ENCODE data around the gene ZCCHC4.
A peak's percentile ranks its signal among the peaks of the same experiment; 100 is the strongest.
"Not testable (repeated sequence)": the region's sequence is repeated elsewhere in the genome, so short reads cannot be mapped to it uniquely, and the experiment has no call there.

Gene ZCCHC4

DNA sequence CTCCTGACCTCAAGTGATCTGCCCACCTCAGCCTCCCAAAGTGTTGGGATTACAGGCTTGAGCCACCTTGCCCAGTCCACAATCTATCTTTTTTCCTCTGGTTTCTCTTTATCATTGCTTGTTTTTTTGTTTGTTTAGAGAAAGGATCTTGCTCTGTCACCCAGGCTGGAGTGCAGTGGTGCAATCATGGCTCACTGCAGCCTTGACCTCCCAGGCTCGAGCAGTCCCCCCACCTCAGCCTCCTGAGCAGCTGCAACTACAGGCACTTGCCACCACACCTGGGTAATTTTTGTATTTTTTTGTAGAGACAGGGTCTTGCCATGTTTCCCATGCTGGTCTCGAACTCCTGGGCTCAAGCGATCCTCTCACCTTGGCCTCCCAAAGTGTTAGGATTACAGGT lies 15.9 kb downstream of the ZCCHC4 start:
- not testable (repeated sequence) for DNase-seq

- DNase-seq: no peak
These were observed 17.8 kb downstream of the ZCCHC4 start for GRCh38 chr4:25330335-25330734.

GRCh38 chr4:25330905-25331808 lies 18.6 kb downstream of the ZCCHC4 start:
- no peak for DNase-seq

DNA sequence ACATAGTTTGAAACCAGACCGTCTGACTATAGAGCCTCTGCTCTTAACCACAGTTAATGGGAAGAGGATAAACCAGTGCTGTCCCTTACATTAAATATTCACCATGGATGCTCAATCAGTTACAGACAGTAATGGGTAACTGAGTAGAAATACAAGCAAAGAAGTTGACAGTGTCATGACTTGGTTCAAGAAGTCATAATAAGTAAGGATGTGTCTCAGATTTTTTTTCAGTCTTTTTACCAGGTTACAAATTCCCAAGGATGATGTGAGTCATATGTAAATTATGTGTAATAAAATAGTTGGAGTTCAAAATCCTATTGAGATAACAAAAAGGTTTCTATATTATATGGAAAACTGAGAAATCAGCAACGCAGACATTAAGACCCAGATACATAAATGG lies 31.1 kb downstream of the ZCCHC4 start:
- DNase-seq: no peak

DNA sequence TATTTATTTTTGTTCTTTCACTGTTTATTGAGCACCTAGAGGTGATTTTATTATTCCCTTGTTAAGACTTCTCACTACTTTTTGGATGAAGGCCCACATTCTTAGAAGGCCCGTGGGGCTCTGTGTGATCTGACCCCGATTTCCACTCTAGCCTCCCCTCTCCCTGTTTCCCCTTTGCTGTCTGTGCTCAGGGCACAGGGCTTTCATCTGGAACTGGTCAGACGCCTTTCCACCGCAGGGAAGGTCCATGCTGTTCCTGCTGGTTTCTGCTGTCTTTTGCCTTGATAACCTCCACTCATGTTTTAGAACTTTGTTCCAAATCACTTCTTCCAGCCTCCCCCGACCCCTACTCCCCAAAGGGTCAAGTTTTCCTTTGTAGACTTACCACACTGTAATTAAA lies 33.2 kb downstream of the ZCCHC4 start:
- no peak for DNase-seq

DNA sequence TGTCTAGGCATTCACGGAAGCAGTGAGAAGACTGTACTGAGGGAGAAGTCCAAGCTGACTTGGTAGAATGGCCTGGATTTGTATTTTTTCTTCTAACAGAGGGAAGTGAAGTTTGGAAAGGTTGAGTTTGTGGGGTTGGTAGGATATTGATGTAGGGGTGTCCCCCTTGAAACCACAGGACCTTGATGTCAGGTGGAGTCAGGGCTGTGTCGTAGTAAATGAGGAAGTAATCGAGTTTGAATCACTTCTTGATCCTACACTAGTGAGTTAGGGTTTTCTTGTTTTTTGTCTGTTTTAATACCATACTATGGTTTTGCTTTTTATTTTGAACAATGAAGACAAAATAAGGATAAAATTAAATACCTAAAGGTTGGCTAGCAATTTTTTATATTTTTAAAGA lies 34.3 kb downstream of the ZCCHC4 start:
- DNase-seq: no peak

- DNase-seq: no peak
These were observed 34.9 kb downstream of the ZCCHC4 start for GRCh38 chr4:25347473-25347872.

DNA sequence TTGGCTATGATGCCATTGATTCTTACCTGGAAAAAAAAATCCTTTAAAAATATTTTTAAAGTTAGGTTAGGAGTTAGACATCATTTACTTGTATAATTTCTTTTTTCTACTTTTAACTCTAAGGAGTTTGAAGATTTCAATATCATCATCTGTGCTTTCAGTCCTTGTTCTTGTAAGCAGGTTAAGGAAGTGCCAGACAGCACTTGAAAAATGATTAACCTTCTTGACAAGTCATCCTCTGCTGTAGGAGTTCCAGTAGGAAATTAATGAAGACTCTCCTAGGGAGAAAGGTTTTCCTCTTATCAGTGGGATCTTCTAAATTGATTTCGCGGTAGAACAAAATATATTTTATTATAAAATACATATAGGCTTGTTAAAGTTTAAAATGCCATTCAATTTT lies 35.4 kb downstream of the ZCCHC4 start:
- DNase-seq: no peak

DNA sequence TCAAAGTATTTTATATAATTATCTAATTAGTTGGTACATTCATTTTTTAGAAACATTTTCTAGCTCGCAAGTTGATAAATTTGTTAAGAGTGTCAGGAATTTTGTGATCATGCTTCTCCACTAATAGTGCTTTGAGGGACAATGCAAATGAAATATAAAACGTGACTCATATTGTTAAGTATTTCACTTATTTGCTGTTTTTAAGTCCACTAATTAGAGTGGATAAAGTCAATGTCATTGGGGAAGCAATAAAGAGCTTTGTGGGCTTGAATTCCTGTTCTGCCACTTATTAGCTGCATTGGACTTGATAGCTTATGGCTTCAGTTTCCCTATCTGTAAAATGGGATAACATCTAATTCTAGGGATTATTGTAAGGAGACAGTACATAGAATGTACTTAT lies 38.0 kb downstream of the ZCCHC4 start:
- DNase-seq: no peak

GRCh38 chr4:25351777-25352416 lies 39.3 kb downstream of the ZCCHC4 start:
- DNase-seq: no peak

GRCh38 chr4:25356068-25356467 lies 43.5 kb downstream of the ZCCHC4 start:
- no peak for DNase-seq

- no peak for DNase-seq
These were observed 46.1 kb downstream of the ZCCHC4 start for GRCh38 chr4:25358515-25359275.

- no peak for DNase-seq
These were observed 48.7 kb downstream of the ZCCHC4 start for GRCh38 chr4:25361253-25361652.

- no peak for DNase-seq
These were observed 54.5 kb downstream of the ZCCHC4 start for GRCh38 chr4:25367004-25367621.

DNA sequence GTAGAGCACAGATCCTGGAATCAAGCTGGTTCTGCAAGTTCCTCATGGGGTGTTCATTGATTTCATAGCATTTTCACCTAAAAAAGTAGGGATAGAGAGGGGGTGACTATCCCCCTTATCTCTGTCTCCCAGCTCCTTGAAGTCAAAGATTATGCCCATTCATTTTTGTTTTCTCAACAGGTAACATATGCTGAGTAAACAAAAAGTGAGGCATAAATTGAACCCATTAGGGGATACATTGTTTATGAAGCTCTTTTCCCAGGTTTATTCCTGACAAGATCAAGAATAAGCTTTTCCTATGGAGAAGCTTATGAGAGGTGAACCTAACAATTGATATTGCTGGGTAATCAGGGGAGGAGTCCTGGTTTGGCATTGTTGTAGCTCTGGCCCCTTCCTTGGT lies 55.3 kb downstream of the ZCCHC4 start:
- no peak for DNase-seq

DNA sequence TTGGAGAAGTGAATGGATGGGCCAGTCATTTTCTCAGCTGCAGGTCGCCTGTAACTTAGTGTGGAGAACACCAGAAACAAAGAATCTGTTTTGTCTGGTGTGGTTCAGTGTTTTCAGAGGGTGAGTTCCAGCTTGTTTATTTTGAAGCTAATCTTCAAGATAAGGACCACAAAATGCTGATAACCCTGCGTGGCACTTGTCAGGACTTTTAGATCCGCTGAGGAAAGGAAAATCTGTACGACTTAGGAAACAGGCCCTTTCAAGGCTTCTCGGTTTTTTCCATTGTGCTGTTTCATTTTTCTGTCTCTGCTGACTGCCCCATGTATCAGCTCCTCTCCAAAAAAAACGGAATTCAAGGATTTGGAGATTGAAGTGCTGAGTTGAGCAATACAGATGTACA lies 55.7 kb downstream of the ZCCHC4 start:
- no peak for DNase-seq

DNA sequence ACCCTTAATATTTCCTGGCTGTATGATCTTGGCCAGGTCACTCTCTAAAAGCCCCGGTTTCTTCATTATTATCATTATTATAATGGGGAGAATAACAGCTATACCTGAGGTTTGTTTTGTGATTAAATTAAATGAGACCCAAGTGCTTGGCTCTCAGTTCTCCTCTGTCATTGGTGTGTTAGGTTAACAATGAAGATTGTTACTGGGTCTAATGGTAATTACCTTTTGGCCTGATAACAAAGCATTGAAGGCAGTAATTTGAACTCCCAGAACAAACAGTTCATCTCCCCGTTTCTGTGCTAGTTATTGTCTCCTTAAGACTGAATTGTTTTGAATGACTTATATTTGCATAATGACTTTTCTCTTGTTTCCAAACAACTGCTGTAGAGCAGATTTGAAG lies 57.7 kb downstream of the ZCCHC4 start:
- no peak for DNase-seq

DNA sequence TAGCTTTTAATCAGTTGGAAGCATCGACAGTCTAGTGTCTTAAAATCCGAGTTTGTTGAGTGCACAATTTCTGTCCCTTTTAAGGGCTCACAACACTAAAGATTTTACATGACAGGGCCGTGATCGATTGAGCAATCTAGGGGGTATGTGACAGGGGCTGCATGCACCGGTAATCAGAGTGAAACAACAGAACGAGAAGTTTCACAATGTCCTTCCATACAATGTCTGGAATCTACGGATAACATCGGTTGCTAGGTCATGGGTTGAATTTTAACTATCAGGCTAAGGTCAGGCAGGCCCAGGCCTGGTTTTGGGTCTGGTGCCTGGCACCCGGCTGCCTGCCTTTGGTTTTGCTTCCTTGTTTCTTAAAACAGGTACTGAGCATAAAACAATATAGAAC lies 60.0 kb downstream of the ZCCHC4 start:
- DNase-seq: not testable (repeated sequence)

GRCh38 chr4:25376754-25377571 lies 64.4 kb downstream of the ZCCHC4 start, which contains the start of gene ANAPC4:
TSS of gene ANAPC4 (plus strand) at chr4:25377263. CDS start at chr4:25377428, 165 bp downstream.
- peak; percentile 98 for DNase-seq

DNA sequence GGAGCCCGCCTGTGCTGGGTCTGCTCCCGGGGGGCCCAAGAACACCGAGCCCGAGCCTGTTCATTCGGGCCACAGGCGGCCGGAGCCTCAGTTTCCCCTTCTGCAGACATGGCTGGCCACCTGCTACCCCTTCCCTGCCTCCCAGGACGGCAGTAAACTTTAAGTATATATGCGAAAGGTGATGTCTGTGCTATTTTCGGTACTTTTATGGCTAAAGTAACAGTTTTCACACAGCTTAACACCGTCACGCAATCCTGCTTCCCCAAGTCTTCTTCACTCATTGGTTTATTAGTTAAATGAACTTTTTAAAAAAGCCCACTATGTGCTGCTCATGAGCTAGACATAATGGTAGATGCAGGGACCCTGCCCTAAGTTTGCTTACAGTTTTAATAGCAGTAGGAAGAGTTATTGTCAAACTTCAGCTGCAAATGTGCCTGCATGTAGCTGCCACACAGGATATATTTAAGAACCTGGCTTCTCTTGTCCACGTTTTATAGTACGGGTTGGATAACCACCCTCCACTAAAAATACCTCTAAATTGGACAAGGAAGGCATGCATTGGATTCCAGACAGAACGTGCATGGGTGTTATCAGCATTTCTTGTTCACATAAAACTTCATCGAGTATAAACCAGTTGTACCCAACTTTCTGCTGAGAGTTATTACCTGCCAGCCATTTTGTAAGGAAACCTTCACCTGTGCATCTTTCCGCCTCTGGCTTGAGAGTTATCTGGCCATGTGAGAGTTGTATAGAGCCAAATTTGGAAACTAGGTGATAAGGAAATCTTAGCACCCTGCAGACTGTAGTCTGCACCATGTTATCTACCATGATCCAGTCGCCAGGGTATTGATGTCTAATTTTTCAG lies 65.2 kb downstream of the ZCCHC4 start:
- DNase-seq: no peak

- DNase-seq: no peak
These were observed 65.8 kb downstream of the ZCCHC4 start for GRCh38 chr4:25378437-25378743.

Measured in activated T-cell treated with anti-CD3 and anti-CD28 coated beads for 4 hours (primary cell).